CD4-positive, alpha-beta T cell (primary cell): Measurements from ENCODE around the gene NDUFA1. TPM values are rescaled to one million over a fixed set of nuclear protein-coding genes. Genes with fewer than 3 reads are reported as not detected.
A peak's percentile ranks its signal among the peaks of the same experiment; 100 is the strongest.

Source experiments
- ATAC-seq: fragments of 200-7000 bp; cut with Tn5 transposase; one replicate; pipeline ENCODE4 v1.10.0; 2022; ENCODE audit warnings: mild to moderate bottlenecking; ENCODE audit not compliant: poor library complexity
- CTCF ChIA-PET: fragments of 350-600 bp; sonication (Branson Sonifier 250); formaldehyde crosslinking; loops from one replicate; lab custom pipeline; 2021; ENCODE audit warnings: antibody characterized with exemption, inconsistent platforms; lab: Charles Lee
- POLR2A ChIA-PET: fragments of 350-600 bp; sonication (Branson Sonifier 250); formaldehyde crosslinking; loops from one replicate; lab custom pipeline; 2021; ENCODE audit warnings: antibody characterized with exemption, inconsistent platforms; lab: Charles Lee
- DNase-seq, 14 experiments: peaks; one replicate each; pipeline ENCODE4 v3.0.0-alpha.2; 2013 to 2020; ENCODE audit warnings: mixed read lengths in 2 of 14
- H3K27ac ChIP-seq, 2 donors: one replicate each; pipeline versions ENCODE4 v1.5.1 to v1.7.0; 2013; ENCODE audit warnings: low read length in 2 of 2, low read depth in 1 of 2, mild to moderate bottlenecking in 1 of 2
- H3K27me3 ChIP-seq, 2 experiments: 1 replicate in 1 of 2; 2 replicates in 1 of 2; pipeline versions ENCODE4 v1.6.1 to v1.7.0; 2013; ENCODE audit warnings: low read length in 2 of 2, control low read depth in 1 of 2, mild to moderate bottlenecking in 1 of 2, moderate library complexity in 1 of 2; ENCODE audit not compliant: insufficient read depth in 2 of 2, control insufficient read depth in 1 of 2
- H3K36me3 ChIP-seq: one replicate; pipeline ENCODE4 v1.6.1; 2013; ENCODE audit warnings: low read length, control low read depth; ENCODE audit not compliant: insufficient read depth
- H3K4me1 ChIP-seq: one replicate; pipeline ENCODE4 v1.6.1; 2013; ENCODE audit warnings: low read length, control low read depth; ENCODE audit not compliant: insufficient read depth
- H3K4me3 ChIP-seq: one replicate; pipeline ENCODE4 v1.5.1; 2013; ENCODE audit warnings: mild to moderate bottlenecking, low read length, moderate library complexity
- H3K9me3 ChIP-seq, 2 experiments: 1 replicate in 1 of 2; 2 replicates in 1 of 2; pipeline versions ENCODE4 v1.6.1 to v1.7.0; 2013; ENCODE audit warnings: low read length in 2 of 2, mild to moderate bottlenecking in 2 of 2, control low read depth in 1 of 2, moderate library complexity in 1 of 2; ENCODE audit not compliant: control insufficient read depth in 1 of 2, insufficient read depth in 1 of 2
- H3K27ac Mint-ChIP-seq: one replicate; pipeline ENCODE4 v1.8.0; 2020; ENCODE audit warnings: mixed read lengths
- H3K27me3 Mint-ChIP-seq: one replicate; pipeline ENCODE4 v1.8.0; 2021; ENCODE audit warnings: mixed read lengths
- H3K36me3 Mint-ChIP-seq: one replicate; pipeline ENCODE4 v1.8.0; 2021; ENCODE audit warnings: low read depth, mixed read lengths
- H3K4me1 Mint-ChIP-seq: one replicate; pipeline ENCODE4 v1.8.0; 2021; ENCODE audit warnings: low read depth, mixed read lengths
- H3K4me3 Mint-ChIP-seq: one replicate; pipeline ENCODE4 v1.8.0; 2020; ENCODE audit warnings: mild to moderate bottlenecking, mixed read lengths
- H3K9me3 Mint-ChIP-seq: one replicate; pipeline ENCODE4 v1.8.0; 2020; ENCODE audit warnings: mixed read lengths
- CTCF ChIP-seq: fragments of 200-600 bp; IDR thresholded peaks from one replicate; pipeline ENCODE4 v1.8.0; 2022; ENCODE audit warnings: antibody characterized with exemption, mild to moderate bottlenecking
- intact Hi-C, 2 experiments: fragments of 100-400 bp; cut with DNase I in 1 of 2; cut with micrococcal nuclease in 1 of 2; formaldehyde crosslinking; loops; one replicate each; pipeline versions ENCODE4 v1.15.1 to v1.9.0; 2023 to 2025; cut with DNase I, micrococcal nuclease
- total RNA-seq, 174 experiments: library from RNA in 2 of 174; stranded (reverse) in 2 of 174; gene quantifications; one replicate each; pipeline ENCODE4 v1.2.3 and lab custom pipeline; 2021 to 2026

Gene NDUFA1
- total RNA-seq, 2 experiments from 2014 or later, result 45.4 to 46.2 TPM

- H3K27ac ChIP-seq, result no peak within 1 kb of the TSS
- intact Hi-C loops, result no loop called here
Measured at GRCh38 chrX:119895843-119896326, 24.3 kb downstream of the NDUFA1 start, which contains the start of gene AKAP14. Gene AKAP14, plus strand, starts transcription at chrX:119895893. Its CDS starts 7,331 bp downstream, at chrX:119903224.

GRCh38 chrX:119899125-119899524 is 27.5 kb downstream of the NDUFA1 start:
- ATAC-seq, result no peak
- no peak overlapping the region for H3K27ac ChIP-seq
- peak in 2 of 14 experiments; percentile 29 to 51 for DNase-seq
- no peaks in the 10 kb centered on the region for H3K4me1 Mint-ChIP-seq
- H3K4me3 Mint-ChIP-seq, result no peak overlapping the region
- H3K27me3 Mint-ChIP-seq, result no peaks in the 10 kb centered on the region
- H3K27me3 ChIP-seq, result no peaks in the 10 kb centered on the region
- CTCF ChIA-PET, result interaction anchor here (0.6 kb wide), 1 partner anchor 204 kb away, joined by 3 read pairs; no protein-coding TSS in a partner anchor
- H3K36me3 ChIP-seq, result no peaks in the 10 kb centered on the region
- no peaks in the 10 kb centered on the region for H3K9me3 ChIP-seq
- TF ChIP-seq CTCF, result no peak
- H3K4me3 ChIP-seq, result no peak overlapping the region
- intact Hi-C loops, result no loop called here
- H3K27ac Mint-ChIP-seq, result no peak overlapping the region
- H3K36me3 Mint-ChIP-seq, result no peaks in the 10 kb centered on the region
- no peaks in the 10 kb centered on the region for H3K4me1 ChIP-seq
- H3K9me3 Mint-ChIP-seq, result no peaks in the 10 kb centered on the region
- POLR2A ChIA-PET, result no interaction called here

More at GRCh38 chrX:119895843-119896326, 24.3 kb downstream of the NDUFA1 start, which contains the start of gene AKAP14:
- Mint-ChIP-seq H3K4me1 (no peaks in the 10 kb centered on the region), H3K9me3 (no peaks in the 10 kb centered on the region), H3K27ac (no peak within 1 kb of the TSS), H3K36me3 (no peaks in the 10 kb centered on the region), H3K4me3 (no peak within 1 kb of the TSS), H3K27me3 (no peaks in the 10 kb centered on the region)
- Histone ChIP-seq H3K9me3 (no peaks in the 10 kb centered on the region), H3K4me3 (no peak within 1 kb of the TSS), H3K36me3 (no peaks in the 10 kb centered on the region), H3K4me1 (no peaks in the 10 kb centered on the region), H3K27me3 (no peaks in the 10 kb centered on the region)
- no peak for DNase-seq
- ATAC-seq, result no peak
- ChIA-PET CTCF (no interaction called here), POLR2A (no interaction called here)
- no peak for TF ChIP-seq CTCF

- POLR2A ChIA-PET, result no interaction called here
- Mint-ChIP-seq H3K36me3 (no peaks in the 10 kb centered on the region), H3K9me3 (no peaks in the 10 kb centered on the region), H3K27ac (no peak overlapping the region), H3K4me3 (no peak overlapping the region), H3K27me3 (no peaks in the 10 kb centered on the region), H3K4me1 (no peaks in the 10 kb centered on the region)
- intact Hi-C loops, result loop anchor here in 1 of 2 experiments (1.0 kb wide), 1 partner anchor 23 kb away; no protein-coding TSS in a partner anchor
- ATAC-seq (no peak), DNase-seq (no peak)
- Histone ChIP-seq H3K36me3 (no peaks in the 10 kb centered on the region), H3K4me3 (no peak overlapping the region), H3K4me1 (no peaks in the 10 kb centered on the region), H3K27ac (no peak overlapping the region), H3K9me3 (no peaks in the 10 kb centered on the region), H3K27me3 (no peaks in the 10 kb centered on the region)
- CTCF ChIA-PET, result interaction anchor here (1.3 kb wide), 1 partner anchor 13 kb away, joined by 5 read pairs; no protein-coding TSS in a partner anchor
- no peak for TF ChIP-seq CTCF
Measured at GRCh38 chrX:119900976-119901375, 29.3 kb downstream of the NDUFA1 start.
